H1 (cell line): ENCODE measurements around the gene ARSA. TPM values are rescaled to one million over a fixed set of nuclear protein-coding genes. Genes with fewer than 3 reads are reported as not detected.

Experiments
- CHD1 ChIP-seq: IDR thresholded peaks from 2 replicates; pipeline ENCODE4 v1.6.1; 2012; ENCODE audit warnings: low read depth, low read length, improper control_type of control experiment
- GTF2F1 ChIP-seq: IDR thresholded peaks from 2 replicates; pipeline ENCODE4 v1.6.1; 2012; ENCODE audit warnings: low read depth, low read length, improper control_type of control experiment, borderline replicate concordance
- KDM1A ChIP-seq: fragments of 200-600, 300-600 bp; sonication (generic); IDR thresholded peaks from 2 replicates; pipeline ENCODE4 v1.7.1; 2016; ENCODE audit warnings: mild to moderate bottlenecking, low read length, borderline replicate concordance
- POLR2AphosphoS5 ChIP-seq: IDR thresholded peaks from 2 replicates; pipeline ENCODE4 v1.6.1; 2011; ENCODE audit warnings: low read depth, low read length
- RNF2 ChIP-seq: fragments of 200-900, 300-1000 bp; sonication (generic); IDR thresholded peaks from 2 replicates; pipeline ENCODE4 v1.7.1; 2016; ENCODE audit warnings: borderline replicate concordance, low read depth, mild to moderate bottlenecking, antibody characterized with exemption, low read length; ENCODE audit not compliant: poor library complexity, severe bottlenecking; ENCODE audit errors: missing control alignments
- SIX5 ChIP-seq: IDR thresholded peaks from 2 replicates; pipeline ENCODE4 v1.6.1; 2011; ENCODE audit warnings: mild to moderate bottlenecking, low read depth, low read length
- polyA plus RNA-seq, 7 experiments: library from polyadenylated mRNA; depleted of rRNA in 3 of 7; stranded (reverse) in 5 of 7; unstranded in 2 of 7; fragments of >200 nt in 5 of 7; fragments of 200-250 nt in 2 of 7; gene quantifications; 1 replicate in 5 of 7; 2 replicates in 1 of 7; 4 replicates in 1 of 7; pipeline versions ENCODE4 v1.2.1 to v1.2.3, GENCODE V29; 2011 to 2013; ENCODE audit warnings: missing spikeins in 2 of 7, mixed read lengths in 2 of 7
- total RNA-seq: library from RNA; stranded (reverse); fragmentation: NEBNext Ultra II Directional; extraction: Animal tissue kit (Norgen Biotek cat#: 25700); gene quantifications from 2 replicates; pipeline ENCODE4 v1.2.1, GENCODE V29; 2021

ARSA gene
- total and polyA plus RNA-seq, 2 of the 8 experiments (the other 6 are each of a cell fraction or from before 2014, with no cell fraction given) = 9.8 to 10.1 TPM

- TF ChIP-seq POLR2AphosphoS5 (no peak), GTF2F1 (no peak), CHD1 (no peak), KDM1A (no peak), SIX5 (no peak), RNF2 (no peak)
Observed at GRCh38 chr22:50606946-50607658, 20.9 kb downstream of the ARSA start (continued).
